Testis (tissue), 2 donors: ENCODE data around the gene ZNF639.

Experiments used
- CTCF ChIP-seq, 3 experiments: fragments of 450-650 bp in 2 of 3; fragments of 200-600 bp in 1 of 3; sonication (generic) in 1 of 3; IDR thresholded peaks; one replicate each; pipeline ENCODE4 v1.5.1; 2016 to 2019; ENCODE audit warnings: antibody characterized with exemption in 3 of 3, mild to moderate bottlenecking in 2 of 3, moderate library complexity in 1 of 3
- POLR2A ChIP-seq: fragments of 450-650 bp; IDR thresholded peaks from one replicate; pipeline ENCODE4 v1.6.1; 2017; ENCODE audit warnings: antibody characterized with exemption, mild to moderate bottlenecking, moderate library complexity

GRCh38 chr3:179279837-179280236 lies 43.0 kb upstream of the ZNF639 start:
- TF ChIP-seq CTCF (IDR thresholded peaks at IDR 0.05), result no peak
- TF ChIP-seq POLR2A, result no peak
